HCT116 (cell line): ENCODE results near the gene FAM163B. TPM values are rescaled to one million over a fixed set of nuclear protein-coding genes. Genes with fewer than 3 reads are reported as not detected.

Experiments
- ATAC-seq: fragments of 200-7000 bp; cut with Tn5 transposase; 2 replicates; pipeline ENCODE4 v1.9.1; 2020; ENCODE audit warnings: mild to moderate bottlenecking, moderate library complexity
- BruUV-seq: library from RNA; stranded (reverse); fragments of 400-500 nt; replicated peaks from 2 replicates; lab custom pipeline; 2021; lab: Mats Ljungman, UMichigan
- CTCF ChIA-PET: fragments of 300-600 bp; sonication (Branson Sonifier 250); formaldehyde crosslinking; loops from one replicate; lab custom pipeline; 2021; ENCODE audit warnings: antibody characterized with exemption; lab: Charles Lee
- POLR2A ChIA-PET: fragments of 300-600, 350-600 bp; sonication (Branson Sonifier 250); formaldehyde crosslinking; loops from one replicate; lab custom pipeline; 2021; ENCODE audit warnings: antibody characterized with exemption; lab: Charles Lee
- RAD21 ChIA-PET, 2 experiments: fragments of 300-600 bp; sonication (Branson Sonifier 250); formaldehyde crosslinking; loops; one replicate each; lab custom pipeline; 2023; ENCODE audit warnings: low total read pairs in 2 of 2; ENCODE audit not compliant: uncharacterized antibody in 2 of 2, unreplicated experiment in 2 of 2, low non-redundant PET in 1 of 2; lab: Charles Lee
- DNase-seq: peaks from one replicate; pipeline ENCODE4 v3.0.0-alpha.2; 2010; ENCODE audit warnings: low read depth, low spot score
- H2AFZ ChIP-seq: fragments of 200-600 bp; shearing (Covaris generic), sonication (generic); 2 replicates; pipeline ENCODE4 v1.6.1; 2017; ENCODE audit warnings: low read depth, mixed run types, mixed read lengths, antibody characterized with exemption, low read length; ENCODE audit not compliant: poor library complexity, severe bottlenecking
- H3K27ac ChIP-seq: 2 replicates; pipeline ENCODE4 v1.5.1; 2012; ENCODE audit warnings: low read depth, low read length
- H3K27me3 ChIP-seq: fragments of 200-600 bp; sonication (generic); 2 replicates; pipeline ENCODE4 v1.6.1; 2016; ENCODE audit warnings: mixed run types, low read length, mixed read lengths; ENCODE audit not compliant: insufficient read depth
- H3K36me3 ChIP-seq, 2 experiments: fragments of 200-500 bp in 1 of 2; fragments of 200-600 bp in 1 of 2; sonication (Bioruptor generic) in 1 of 2; sonication (generic) in 1 of 2; 2 replicates each; pipeline versions ENCODE4 v1.5.1 to v1.6.1; 2014 to 2016; ENCODE audit warnings: low read length in 2 of 2, inconsistent platforms in 1 of 2, mixed read lengths in 1 of 2, mixed run types in 1 of 2; ENCODE audit not compliant: insufficient read depth in 2 of 2, control insufficient read depth in 1 of 2
- H3K4me1 ChIP-seq, 2 experiments: fragments of 200-600 bp in 1 of 2; sonication (generic) in 1 of 2; 2 replicates each; pipeline versions ENCODE4 v1.5.1 to v1.6.1; 2012 to 2017; ENCODE audit warnings: low read length in 2 of 2, inconsistent platforms in 1 of 2, mild to moderate bottlenecking in 1 of 2, mixed read lengths in 1 of 2, mixed run types in 1 of 2, moderate library complexity in 1 of 2; ENCODE audit not compliant: insufficient read depth in 2 of 2, control insufficient read depth in 1 of 2
- H3K4me2 ChIP-seq: fragments of 200-600 bp; sonication (generic); 2 replicates; pipeline ENCODE4 v1.6.1; 2017; ENCODE audit warnings: mixed run types, low read length, mixed read lengths
- H3K4me3 ChIP-seq, 2 experiments: fragments of 200-600 bp in 1 of 2; sonication (generic) in 1 of 2; replicated peaks in 1 of 2; 2 replicates each; pipeline ENCODE4 v1.5.1; 2011 to 2016; ENCODE audit warnings: low read length in 2 of 2, control low read depth in 1 of 2, low read depth in 1 of 2, mild to moderate bottlenecking in 1 of 2, mixed read lengths in 1 of 2, mixed run types in 1 of 2
- H3K79me2 ChIP-seq: fragments of 200-600 bp; sonication (generic); 2 replicates; pipeline ENCODE4 v1.6.1; 2017; ENCODE audit warnings: mild to moderate bottlenecking, mixed run types, low read length, moderate library complexity, mixed read lengths; ENCODE audit not compliant: insufficient read depth
- H3K9ac ChIP-seq: fragments of 200-600 bp; sonication (generic); 2 replicates; pipeline ENCODE4 v1.6.1; 2016; ENCODE audit warnings: low read length, mixed read lengths
- H3K9me2 ChIP-seq: fragments of 200-600 bp; sonication (generic), shearing (Covaris generic); 2 replicates; pipeline ENCODE4 v1.6.1; 2017; ENCODE audit warnings: mixed run types, mild to moderate bottlenecking, moderate library complexity; ENCODE audit not compliant: insufficient read depth
- H3K9me3 ChIP-seq, 2 experiments: fragments of 200-500 bp in 1 of 2; fragments of 200-600 bp in 1 of 2; sonication (Bioruptor generic) in 1 of 2; sonication (generic) in 1 of 2; 2 replicates each; pipeline ENCODE4 v1.6.1; 2014 to 2017; ENCODE audit warnings: low read length in 2 of 2, mixed read lengths in 2 of 2, inconsistent platforms in 1 of 2, low read depth in 1 of 2, mild to moderate bottlenecking in 1 of 2, mixed run types in 1 of 2, moderate library complexity in 1 of 2; ENCODE audit not compliant: control insufficient read depth in 1 of 2, insufficient read depth in 1 of 2
- H4K20me1 ChIP-seq: fragments of 200-600 bp; sonication (generic), shearing (Covaris generic); 2 replicates; pipeline ENCODE4 v1.6.1; 2017; ENCODE audit warnings: mixed run types, mild to moderate bottlenecking, moderate library complexity; ENCODE audit not compliant: insufficient read depth
- EZH2phosphoT487 ChIP-seq: fragments of 200-600 bp; IDR thresholded peaks from 2 replicates; pipeline ENCODE4 v1.6.1; 2018; ENCODE audit warnings: antibody characterized with exemption, borderline replicate concordance
- REST ChIP-seq: IDR thresholded peaks from 2 replicates; pipeline ENCODE4 v1.6.1; 2012; ENCODE audit warnings: low read depth
- TCF7L2 ChIP-seq: IDR thresholded peaks from 2 replicates; pipeline ENCODE4 v1.7.0; 2011; ENCODE audit warnings: borderline replicate concordance, inconsistent platforms; ENCODE audit not compliant: insufficient read depth, insufficient read length; ENCODE audit errors: extremely low read depth
- YY1 ChIP-seq: IDR thresholded peaks from 2 replicates; pipeline ENCODE4 v1.6.1; 2011; ENCODE audit warnings: low read length, low read depth, moderate library complexity, mild to moderate bottlenecking; ENCODE audit not compliant: insufficient replicate concordance; ENCODE audit errors: extremely low read depth
- intact Hi-C: fragments of 100-400 bp; cut with micrococcal nuclease; formaldehyde crosslinking; loops from 2 replicates; pipeline ENCODE4 v1.10.0; 2022
- total RNA-seq: library from RNA; stranded (reverse); gene quantifications from one replicate; pipeline ENCODE4 v1.2.1, GENCODE V29; 2021; ENCODE audit not compliant: unreplicated experiment
- TF ChIP-seq, protein P1 (sequence below): IDR thresholded peaks from 2 replicates; pipeline ENCODE4 v1.6.1; 2012
- TF ChIP-seq, protein P2 (sequence below): IDR thresholded peaks from 2 replicates; pipeline ENCODE4 v1.6.1; 2011; ENCODE audit warnings: mild to moderate bottlenecking, low read length, moderate library complexity; ENCODE audit not compliant: insufficient replicate concordance; ENCODE audit errors: extremely low read depth

FAM163B gene
- total RNA-seq, 1 experiment from 2014 or later, result not detected

- H3K27ac ChIP-seq, result no peak within 1 kb of the TSS
- H3K9ac ChIP-seq, result no peak within 1 kb of the TSS
- TF ChIP-seq, protein P1, sequence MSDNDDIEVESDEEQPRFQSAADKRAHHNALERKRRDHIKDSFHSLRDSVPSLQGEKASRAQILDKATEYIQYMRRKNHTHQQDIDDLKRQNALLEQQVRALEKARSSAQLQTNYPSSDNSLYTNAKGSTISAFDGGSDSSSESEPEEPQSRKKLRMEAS, result no peak
- TF ChIP-seq EZH2phosphoT487 (no peak), TCF7L2 (no peak), REST (no peak), YY1 (no peak)
- TF ChIP-seq, protein P2, sequence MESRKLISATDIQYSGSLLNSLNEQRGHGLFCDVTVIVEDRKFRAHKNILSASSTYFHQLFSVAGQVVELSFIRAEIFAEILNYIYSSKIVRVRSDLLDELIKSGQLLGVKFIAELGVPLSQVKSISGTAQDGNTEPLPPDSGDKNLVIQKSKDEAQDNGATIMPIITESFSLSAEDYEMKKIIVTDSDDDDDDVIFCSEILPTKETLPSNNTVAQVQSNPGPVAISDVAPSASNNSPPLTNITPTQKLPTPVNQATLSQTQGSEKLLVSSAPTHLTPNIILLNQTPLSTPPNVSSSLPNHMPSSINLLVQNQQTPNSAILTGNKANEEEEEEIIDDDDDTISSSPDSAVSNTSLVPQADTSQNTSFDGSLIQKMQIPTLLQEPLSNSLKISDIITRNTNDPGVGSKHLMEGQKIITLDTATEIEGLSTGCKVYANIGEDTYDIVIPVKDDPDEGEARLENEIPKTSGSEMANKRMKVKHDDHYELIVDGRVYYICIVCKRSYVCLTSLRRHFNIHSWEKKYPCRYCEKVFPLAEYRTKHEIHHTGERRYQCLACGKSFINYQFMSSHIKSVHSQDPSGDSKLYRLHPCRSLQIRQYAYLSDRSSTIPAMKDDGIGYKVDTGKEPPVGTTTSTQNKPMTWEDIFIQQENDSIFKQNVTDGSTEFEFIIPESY, result no peak
- TF ChIP-seq, all 23 proteins: peak for 0
- POLR2A ChIA-PET, result no interaction called here
- BruUV-seq, result no TSS peak
- intact Hi-C loops, result no loop called here
- no peaks in the 10 kb centered on the region for H3K36me3 ChIP-seq
- RAD21 ChIA-PET, result no interaction called here
- no peaks in the 10 kb centered on the region for H3K9me2 ChIP-seq
- peaks cover 5% of the 10 kb centered on the region; the same call in 1 of the 2 replicates for H3K27me3 ChIP-seq
- H3K9me3 ChIP-seq, result no peaks in the 10 kb centered on the region
- ATAC-seq (no peak), DNase-seq (no peak)
- no peaks in the 10 kb centered on the region; a peak in 1 of 4 replicates for H3K4me1 ChIP-seq
- H3K79me2 ChIP-seq, result no peaks in the 10 kb centered on the region
- no peak within 1 kb of the TSS for H3K4me2 ChIP-seq
- H2AFZ ChIP-seq, result no peak within 1 kb of the TSS
- H4K20me1 ChIP-seq, result no peaks in the 10 kb centered on the region
- CTCF ChIA-PET, result no interaction called here
- H3K4me3 ChIP-seq, result no peak within 1 kb of the TSS
Measured at GRCh38 chr9:133635533-133636531, 26.6 kb upstream of the FAM163B start, which contains the start of gene DBH. Gene DBH, plus strand, starts transcription at chr9:133636363. Its CDS starts 9 bp downstream, at chr9:133636372.
